Muscle of back (tissue), 11 donors: Measurements from ENCODE around the gene HOXC10. TPM values are rescaled to one million over a fixed set of nuclear protein-coding genes. Genes with fewer than 3 reads are reported as not detected.
A peak's percentile ranks its signal among the peaks of the same experiment; 100 is the strongest.

ENCODE experiments used
- DNase-seq, 3 donors: peaks; one replicate each; pipeline versions ENCODE4 v3.0.0 to v3.0.0-alpha.2; 2013
- polyA plus RNA-seq, 10 donors: library from polyadenylated mRNA; unstranded; fragments of 120-200 nt; gene quantifications; one replicate each; pipeline ENCODE4 v1.2.1, GENCODE V29; 2013; ENCODE audit not compliant: insufficient read length in 10 of 10

Gene HOXC10
- polyA plus RNA-seq, 10 donors = 0.33 to 55.3 (median 28.8) TPM; not detected in 2

GRCh38 chr12:54001283-54002187 is 16.6 kb downstream of the HOXC10 start:
- DNase-seq = no peak

GRCh38 chr12:54002278-54002914 is 17.4 kb downstream of the HOXC10 start:
- DNase-seq = peak in 1 of 3 donors; percentile 69

DNA sequence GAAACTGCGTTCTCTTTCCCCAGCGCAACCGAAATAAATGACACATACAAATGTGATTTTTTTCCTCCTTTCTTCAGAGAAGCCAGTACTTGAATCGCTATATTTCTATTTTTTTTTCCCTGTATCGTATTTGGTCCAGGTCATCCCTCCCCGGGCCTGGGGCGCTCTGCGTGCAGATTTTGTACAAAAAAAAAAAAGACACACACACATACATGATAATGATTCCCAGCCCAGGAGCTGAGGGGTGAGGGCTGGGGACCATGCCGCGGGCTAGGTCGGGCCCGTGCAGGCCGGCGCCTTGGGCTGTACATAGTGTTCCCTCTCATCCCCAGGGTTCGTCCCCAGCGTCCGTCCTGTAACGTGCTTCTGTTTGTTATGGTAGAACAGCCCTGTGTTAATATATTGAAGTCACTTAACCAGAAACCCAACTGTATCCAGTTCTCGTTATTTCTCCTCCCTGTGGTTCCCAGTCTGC is 18.0 kb downstream of the HOXC10 start:
- peak in 1 of 3 donors; percentile 67 for DNase-seq

- no peak for DNase-seq
Observed at GRCh38 chr12:54003625-54004024, 18.7 kb downstream of the HOXC10 start.

DNA sequence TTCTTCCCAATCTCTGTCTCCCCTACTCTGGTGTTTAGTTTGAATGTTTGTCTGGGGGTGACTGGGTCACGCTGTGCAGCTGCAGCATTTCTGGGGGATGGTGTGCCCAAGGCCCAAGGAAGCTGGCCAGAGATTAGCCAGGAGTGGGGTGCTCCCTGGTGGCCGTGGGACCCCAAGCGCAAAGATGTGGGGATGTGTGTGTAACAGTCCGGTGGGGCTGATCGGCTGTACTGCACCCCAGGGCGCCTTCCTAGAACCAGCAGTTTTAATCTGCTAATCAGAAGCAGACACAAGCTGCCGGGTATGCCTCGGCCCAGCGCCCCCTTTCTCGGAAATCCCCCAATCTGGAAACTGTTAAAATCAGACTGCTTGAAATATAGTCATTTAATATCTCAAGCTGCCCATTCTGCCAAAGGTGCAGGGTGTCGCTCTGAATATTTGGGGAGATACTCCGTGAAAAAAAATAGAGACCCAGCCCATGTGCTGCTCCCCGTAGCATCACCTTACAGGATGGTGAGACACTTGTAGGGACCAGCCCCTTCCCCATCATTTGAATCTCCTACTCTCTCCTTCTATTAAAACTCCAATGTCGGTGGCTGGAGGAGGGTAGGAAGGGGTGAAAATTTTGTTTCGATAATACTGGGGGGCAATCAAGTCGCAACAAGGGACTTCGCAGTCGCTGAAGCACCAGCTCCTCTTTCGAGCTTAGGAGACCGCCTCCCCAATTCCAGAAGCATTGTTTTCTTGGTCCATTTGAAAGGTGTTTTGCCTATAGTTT is 19.3 kb downstream of the HOXC10 start:
- no peak for DNase-seq

DNA sequence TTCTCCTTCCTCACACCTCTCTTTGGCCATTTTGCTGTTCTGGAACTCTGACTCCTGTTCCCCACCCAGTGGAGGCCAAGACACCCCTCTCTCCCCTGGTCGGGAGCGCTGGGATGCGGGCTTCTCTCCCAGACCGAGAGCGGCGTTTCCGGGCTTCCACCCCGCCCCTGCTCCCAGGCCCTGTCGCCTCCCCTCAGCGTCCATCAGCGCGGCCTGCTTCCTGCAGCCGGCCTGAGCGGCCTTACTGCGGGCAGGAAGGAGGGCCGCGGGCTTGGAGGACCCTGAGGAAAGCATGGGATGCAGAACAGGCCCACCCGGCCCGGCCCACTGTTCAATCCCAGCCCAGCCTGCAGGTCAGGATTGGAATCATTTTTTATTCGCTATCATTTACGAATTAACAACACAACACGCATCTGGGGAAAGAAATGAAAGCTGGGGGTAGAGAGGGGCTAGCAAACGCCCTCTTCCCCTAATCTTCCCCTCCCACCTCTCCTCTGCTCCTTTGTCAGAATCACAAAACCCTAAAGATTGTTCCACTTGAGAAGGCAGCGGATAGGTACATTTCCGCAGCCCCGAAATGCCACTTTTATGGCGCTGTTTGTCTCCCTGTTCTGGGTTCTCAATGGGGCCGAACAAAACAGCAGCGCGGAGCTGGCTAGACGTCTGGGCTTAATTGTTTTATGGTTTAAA is 20.0 kb downstream of the HOXC10 start:
- peak in 1 of 3 donors; percentile 89 for DNase-seq

- peak in 1 of 3 donors; percentile 74 for DNase-seq
Observed at GRCh38 chr12:54005531-54005852, 20.5 kb downstream of the HOXC10 start.

DNA sequence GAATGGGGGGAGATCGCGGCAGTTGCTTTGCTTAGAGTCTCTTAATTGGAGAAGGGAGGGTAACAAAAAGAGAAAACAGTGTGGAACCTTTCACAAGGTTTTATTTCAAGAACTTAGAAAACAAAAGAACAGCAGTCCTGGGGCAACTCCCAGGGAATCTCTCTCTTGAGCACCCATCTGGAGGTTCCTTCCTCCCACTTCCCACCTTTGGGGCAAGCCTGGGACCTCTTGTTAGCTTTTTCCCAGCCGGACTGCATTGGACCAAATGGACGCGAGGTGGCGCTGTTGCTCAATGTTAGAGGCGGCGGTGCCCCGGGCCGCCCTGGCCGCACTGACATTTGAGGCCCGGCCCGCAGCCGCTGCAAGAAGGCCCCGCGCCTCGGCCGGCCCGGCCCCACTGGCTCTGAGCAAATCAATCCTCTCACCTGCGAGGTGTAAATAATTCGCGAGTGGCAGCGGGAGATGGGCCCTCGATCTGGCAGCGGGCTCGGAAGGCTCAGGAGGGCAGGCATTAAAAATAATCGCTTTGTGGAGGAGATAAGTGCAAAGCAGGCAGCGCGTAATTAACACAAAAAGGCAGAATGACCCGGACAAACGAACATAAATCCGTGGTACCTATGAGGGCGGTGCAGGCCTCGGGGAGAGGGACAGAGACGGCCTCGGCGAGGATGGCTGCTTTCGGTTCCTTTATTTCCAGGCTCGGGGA is 21.1 kb downstream of the HOXC10 start:
- DNase-seq = peak; percentile 86 to 96 (median 90)

DNA sequence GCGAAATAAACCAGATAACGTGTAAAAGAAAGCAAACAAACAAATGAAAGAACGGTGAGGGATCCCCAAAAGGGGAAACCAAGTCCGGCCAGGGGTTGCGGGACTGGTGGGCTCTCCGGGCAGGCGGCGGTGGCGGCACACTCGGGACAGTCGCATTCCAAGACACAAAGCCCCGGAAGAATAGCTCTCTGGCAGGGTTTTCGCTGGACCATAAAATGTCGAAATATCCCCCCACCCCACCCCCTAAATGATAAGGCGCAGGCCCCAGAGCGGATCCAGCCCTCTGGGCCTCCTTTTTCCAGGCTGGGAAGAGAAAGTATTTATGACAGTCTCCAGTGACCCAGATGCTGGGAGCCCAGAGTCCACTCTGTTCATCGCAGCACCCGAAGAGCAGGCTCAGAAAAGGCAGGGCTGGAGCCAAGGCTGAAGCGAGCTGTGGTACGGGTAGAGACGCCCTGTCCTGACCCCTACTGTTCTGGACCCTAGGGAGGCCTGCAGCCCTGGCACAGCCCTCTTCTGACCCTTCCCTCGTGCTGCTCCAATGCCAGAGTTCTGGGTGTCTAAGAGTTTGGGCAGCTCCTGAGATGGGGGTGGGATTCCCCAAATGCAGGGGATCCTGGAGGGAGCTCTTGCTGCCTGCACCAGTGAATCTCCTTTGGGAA is 21.7 kb downstream of the HOXC10 start:
- DNase-seq = no peak

- no peak for DNase-seq
Observed at GRCh38 chr12:54007538-54008259, 22.8 kb downstream of the HOXC10 start.

DNA sequence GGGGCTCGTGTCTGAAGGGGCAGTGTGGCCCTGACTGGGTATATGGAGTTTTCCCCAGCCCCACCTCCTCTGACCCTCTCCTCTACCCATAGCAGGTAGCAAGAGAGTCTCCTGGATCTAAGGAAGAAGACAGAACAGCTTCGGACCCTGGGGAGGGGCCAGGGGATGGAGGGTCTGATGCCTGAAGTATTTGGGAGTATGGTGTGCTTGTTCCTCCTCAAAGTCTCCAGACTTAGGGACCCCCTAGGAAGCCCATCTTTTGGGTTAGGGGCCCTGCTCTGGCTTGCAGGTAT is 23.3 kb downstream of the HOXC10 start:
- DNase-seq = no peak

GRCh38 chr12:54009171-54010052 is 24.5 kb downstream of the HOXC10 start:
- DNase-seq = peak in 1 of 3 donors; percentile 69

DNA sequence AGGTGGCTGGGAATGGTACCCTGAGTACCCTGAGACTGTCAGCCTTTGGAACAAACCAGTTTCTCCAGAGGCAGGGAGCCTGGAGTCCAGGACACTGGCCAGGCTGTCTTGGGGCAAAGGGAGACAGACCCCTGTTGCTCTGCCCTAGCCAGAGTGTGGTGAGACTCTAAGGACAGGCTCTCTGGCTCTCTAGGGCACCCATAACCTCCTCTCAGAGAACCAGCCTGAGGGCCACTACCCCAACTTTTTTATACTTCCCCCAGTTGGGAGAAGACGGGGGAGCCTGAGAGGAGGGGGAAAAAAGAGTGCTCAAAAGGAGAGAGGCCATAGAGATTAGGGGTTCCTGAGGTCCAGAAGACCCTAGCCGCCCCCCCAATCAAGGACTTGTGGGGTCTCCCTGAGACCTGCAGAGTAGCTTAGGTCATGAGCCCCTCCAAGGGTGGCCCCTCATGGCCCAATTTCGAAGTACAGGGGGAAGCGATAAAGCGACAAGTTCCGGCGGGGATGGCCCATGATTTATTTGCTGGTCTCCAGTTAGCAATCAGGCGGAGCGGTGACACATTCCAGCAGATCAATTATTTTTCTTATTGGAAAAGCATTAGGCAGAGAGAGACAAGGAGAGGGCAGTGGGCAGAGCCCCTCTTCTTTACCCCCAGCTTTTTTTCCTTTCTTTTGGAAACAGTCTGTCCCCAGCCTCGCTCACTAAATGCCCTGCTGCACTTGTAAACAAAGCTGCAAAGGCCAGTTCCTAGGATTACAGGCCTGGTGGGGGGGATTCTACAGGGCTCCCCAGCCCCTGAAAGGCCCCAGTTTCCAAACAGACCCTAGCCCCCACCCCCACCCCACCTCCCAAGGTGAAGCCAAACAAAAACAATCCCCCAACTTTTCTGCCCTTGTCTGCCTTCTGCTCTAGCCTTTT is 25.4 kb downstream of the HOXC10 start:
- no peak for DNase-seq

DNA sequence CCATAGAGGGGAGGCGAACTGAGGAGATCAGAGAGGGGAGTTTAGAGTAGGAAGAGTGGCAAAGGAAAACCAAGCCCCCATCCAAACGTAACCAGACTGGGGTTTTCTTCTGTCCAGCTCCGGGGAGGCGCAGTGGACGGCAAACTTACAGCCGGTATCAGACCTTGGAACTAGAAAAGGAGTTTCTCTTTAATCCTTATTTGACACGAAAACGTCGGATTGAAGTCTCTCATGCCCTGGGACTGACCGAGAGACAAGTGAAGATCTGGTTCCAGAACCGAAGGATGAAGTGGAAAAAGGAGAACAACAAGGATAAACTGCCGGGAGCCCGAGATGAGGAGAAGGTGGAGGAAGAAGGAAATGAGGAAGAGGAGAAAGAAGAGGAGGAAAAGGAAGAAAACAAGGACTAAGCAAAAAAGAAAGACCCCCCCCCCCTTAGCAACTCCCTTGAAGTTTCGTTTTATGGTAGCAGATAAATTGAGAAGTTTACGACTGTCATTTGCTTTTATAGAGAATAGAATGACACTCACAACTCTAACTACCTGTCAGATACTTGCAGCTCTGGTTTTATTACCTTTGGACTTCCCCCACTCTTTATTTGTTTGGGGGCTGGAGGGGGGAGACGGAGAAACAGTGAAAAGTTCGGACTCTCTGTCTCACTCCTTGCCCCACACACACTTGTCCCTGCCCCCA is 26.2 kb downstream of the HOXC10 start:
- no peak for DNase-seq

DNA sequence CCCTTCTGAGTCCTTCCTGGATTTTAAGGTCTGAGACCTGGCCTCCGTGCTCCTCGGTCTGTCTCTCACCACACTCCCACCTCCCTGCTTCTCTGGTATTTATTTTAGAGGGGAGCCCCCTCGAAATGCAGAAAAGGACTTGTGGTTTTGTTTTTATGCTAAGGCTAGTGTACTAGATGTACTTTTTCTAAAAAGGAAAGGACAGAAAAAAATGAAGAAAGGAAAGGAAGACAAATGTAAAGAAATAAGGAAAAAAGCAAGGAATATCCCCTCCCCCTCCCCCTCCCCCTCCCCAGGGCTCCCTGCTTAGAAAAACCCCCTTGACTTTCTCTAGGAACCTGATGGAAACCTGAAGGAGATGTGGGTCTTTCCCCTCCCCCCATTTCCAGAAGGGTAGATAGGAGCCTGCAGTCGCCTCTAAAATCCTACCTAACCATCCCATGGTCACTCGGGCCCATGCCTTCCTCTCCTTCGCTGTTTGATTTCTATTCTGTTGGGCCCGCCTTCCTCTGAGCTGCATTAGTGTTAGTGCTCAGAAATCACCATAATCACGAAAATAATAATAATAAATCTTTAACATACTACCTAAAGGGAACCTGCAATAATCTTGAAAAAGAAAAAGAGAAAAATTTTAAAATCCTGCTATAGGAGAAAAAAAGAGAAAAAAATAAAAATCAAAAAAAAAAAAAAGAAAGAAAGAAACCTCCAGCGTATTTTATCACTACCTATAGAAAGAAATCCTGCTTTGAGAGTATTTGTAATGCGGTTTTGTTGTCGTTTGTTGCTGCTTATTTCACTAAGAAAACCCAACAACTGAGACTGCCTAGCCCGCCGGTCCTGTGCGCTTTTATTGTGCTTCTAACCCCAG is 27.0 kb downstream of the HOXC10 start:
- no peak for DNase-seq
